A549 (cell line): ENCODE measurements around the gene IZUMO4. TPM values are rescaled to one million over a fixed set of nuclear protein-coding genes. Genes with fewer than 3 reads are reported as not detected.

ENCODE experiments used
- ATAC-seq, 2 experiments: fragments of 200-7000 bp in 1 of 2; fragments of >200 bp in 1 of 2; cut with Nextera tagmentation in 1 of 2; cut with Tn5 transposase in 1 of 2; 3 replicates each; pipeline versions ENCODE4 v1.8.0 to v1.9.1; 2018 to 2020; ENCODE audit warnings: mild to moderate bottlenecking in 1 of 2, moderate library complexity in 1 of 2
- CTCF ChIA-PET: fragments of 300-600 bp; sonication (Branson Sonifier 250); formaldehyde crosslinking; extraction: SDS; loops from one replicate; lab custom pipeline; 2021; ENCODE audit warnings: antibody characterized with exemption, inconsistent platforms; lab: Yijun Ruan, JAX
- POLR2A ChIA-PET: fragments of 350-600 bp; formaldehyde crosslinking; extraction: SDS; loops from one replicate; lab custom pipeline; 2021; ENCODE audit warnings: antibody characterized with exemption, inconsistent platforms; lab: Yijun Ruan, JAX
- DNase-seq, 2 experiments: peaks; one replicate each; pipeline versions ENCODE4 v3.0.0 to v3.0.0-alpha.2; 2011 to 2016; ENCODE audit warnings: low read depth in 1 of 2, low spot score in 1 of 2
- FAIRE-seq: peaks from 2 replicates; lab custom pipeline; 2011; peaks lifted over from hg19 to GRCh38; lab: Jason Lieb, UNC
- H3K27ac ChIP-seq, 2 experiments: fragments of >200 bp; sonication (Bioruptor Twin); formaldehyde crosslinking; 3 replicates each; pipeline ENCODE4 v1.5.1; 2016 to 2017
- H3K4me1 ChIP-seq: fragments of >200 bp; sonication (Bioruptor Twin); formaldehyde crosslinking; 3 replicates; pipeline ENCODE4 v1.6.1; 2016
- H3K4me2 ChIP-seq: fragments of >200 bp; sonication (Bioruptor Twin); formaldehyde crosslinking; 3 replicates; pipeline ENCODE4 v1.6.1; 2016
- H3K4me3 ChIP-seq: fragments of >200 bp; sonication (Bioruptor Twin); formaldehyde crosslinking; 3 replicates; pipeline ENCODE4 v1.5.1; 2016
- H3K9me3 ChIP-seq: fragments of >200 bp; sonication (Bioruptor Twin); formaldehyde crosslinking; 3 replicates; pipeline ENCODE4 v1.6.1; 2016
- BHLHE40 ChIP-seq: IDR thresholded peaks from 2 replicates; pipeline ENCODE4 v1.6.1; 2012; ENCODE audit warnings: low read depth, low read length, inconsistent platforms
- CBX2 ChIP-seq: fragments of 200-600 bp; sonication (generic); IDR thresholded peaks from 2 replicates; pipeline ENCODE4 v1.6.1; 2016; ENCODE audit warnings: low read depth, mild to moderate bottlenecking, borderline replicate concordance
- CEBPB ChIP-seq, 2 experiments: fragments of >200 bp in 1 of 2; sonication (Bioruptor Twin) in 1 of 2; formaldehyde crosslinking in 1 of 2; IDR thresholded peaks; 2 replicates each; pipeline ENCODE4 v1.6.1; 2012 to 2016
- CHD2 ChIP-seq: fragments of 150-350 bp; IDR thresholded peaks from 2 replicates; pipeline ENCODE4 v1.6.1; 2014; ENCODE audit warnings: low read length; ENCODE audit not compliant: partially characterized antibody
- CTCF ChIP-seq: fragments of >200 bp; sonication (Bioruptor Twin); formaldehyde crosslinking; IDR thresholded peaks from 3 replicates; pipeline ENCODE4 v1.5.1; 2016
- ELK1 ChIP-seq: fragments of 150-350 bp; IDR thresholded peaks from 2 replicates; pipeline ENCODE4 v1.6.1; 2014; ENCODE audit warnings: low read depth, mild to moderate bottlenecking, low read length
- EP300 ChIP-seq, 2 experiments: fragments of >200 bp; sonication (Bioruptor Twin); formaldehyde crosslinking; IDR thresholded peaks; 2 replicates in 1 of 2; 3 replicates in 1 of 2; pipeline ENCODE4 v1.6.1; 2016 to 2017
- HOXB13 ChIP-seq: fragments of 250-450 bp; sonication (Bioruptor Pico); IDR thresholded peaks from 2 replicates; pipeline ENCODE4 v1.5.0; 2020; ENCODE audit warnings: low read depth, mild to moderate bottlenecking, moderate library complexity
- HOXB5 ChIP-seq: fragments of 250-450 bp; sonication (Bioruptor Pico); IDR thresholded peaks from 2 replicates; pipeline ENCODE4 v1.5.0; 2020; ENCODE audit warnings: mild to moderate bottlenecking, moderate library complexity
- MAFK ChIP-seq: fragments of 450-650 bp; IDR thresholded peaks from 2 replicates; pipeline ENCODE4 v1.6.1; 2014; ENCODE audit not compliant: partially characterized antibody
- MAX ChIP-seq: IDR thresholded peaks from 2 replicates; pipeline ENCODE4 v1.6.1; 2012
- NFE2L2 ChIP-seq: fragments of 150-350 bp; conservative IDR thresholded peaks from 2 replicates; pipeline ENCODE4 v1.6.1; 2014; ENCODE audit warnings: low read length
- NR3C1 ChIP-seq: fragments of >200 bp; sonication (Bioruptor Twin); formaldehyde crosslinking; IDR thresholded peaks from 3 replicates; pipeline ENCODE4 v1.6.1; 2017
- PBX3 ChIP-seq: IDR thresholded peaks from 2 replicates; pipeline ENCODE4 v1.6.1; 2012
- POLR2AphosphoS2 ChIP-seq: conservative IDR thresholded peaks from 2 replicates; pipeline ENCODE4 v1.6.1; 2012; ENCODE audit warnings: low read length, improper control_type of control experiment, inconsistent platforms
- RARB ChIP-seq: fragments of 250-450 bp; sonication (Bioruptor Pico); IDR thresholded peaks from 2 replicates; pipeline ENCODE4 v1.8.0; 2021; ENCODE audit warnings: mild to moderate bottlenecking, moderate library complexity
- RFX5 ChIP-seq: fragments of 450-650 bp; IDR thresholded peaks from 2 replicates; pipeline ENCODE4 v1.7.1; 2014; ENCODE audit warnings: antibody characterized with exemption, mild to moderate bottlenecking, moderate library complexity
- RNF2 ChIP-seq: fragments of 200-600 bp; sonication (generic); IDR thresholded peaks from 2 replicates; pipeline ENCODE4 v1.6.1; 2016; ENCODE audit warnings: low read depth, mild to moderate bottlenecking, antibody characterized with exemption, moderate library complexity, borderline replicate concordance
- TFCP2L1 ChIP-seq: fragments of 250-450 bp; sonication (Bioruptor Pico); IDR thresholded peaks from 2 replicates; pipeline ENCODE4 v1.5.0; 2021; ENCODE audit warnings: mild to moderate bottlenecking
- USF2 ChIP-seq: fragments of 450-650 bp; IDR thresholded peaks from 2 replicates; pipeline ENCODE4 v1.6.1; 2014; ENCODE audit warnings: antibody characterized with exemption
- WGBS: methylation state at CpG from one replicate; pipeline ENCODE4 v1.1.6; 2017; ENCODE audit errors: missing lambda C conversion rate; 5-methylcytosine and 5-hydroxymethylcytosine counted together
- polyA plus RNA-seq, 4 experiments: library from polyadenylated mRNA; depleted of rRNA in 3 of 4; stranded (reverse); fragments of >200 nt; fragmentation: RNase III in 1 of 4; extraction: RNeasy Plus Mini Kit Qiagen cat#74134 plus additional on column Dnase treatment in 1 of 4; gene quantifications; 2 replicates in 3 of 4; 3 replicates in 1 of 4; pipeline ENCODE4 v1.2.3, GENCODE V29; 2011 to 2017

The IZUMO4 gene
- polyA plus RNA-seq, 2 of the 4 experiments (the other 2 are of a cell fraction) = 0.36 to 1.0 TPM

GRCh38 chr19:2081873-2082810 lies 14.6 kb upstream of the IZUMO4 start:
- CTCF ChIA-PET = interaction anchor here (1.5 to 1.7 kb wide), 2 partner anchors 12 to 62 kb away, joined by 5 to 8 read pairs; no protein-coding TSS in a partner anchor
- 93% methylated on average over 20 of the region's 30 CpGs for WGBS

GRCh38 chr19:2083174-2083854 lies 13.4 kb upstream of the IZUMO4 start:
- no peak for ATAC-seq
- H3K4me2 ChIP-seq = no peak overlapping the region
- H3K4me1 ChIP-seq = peaks cover 8% of the 10 kb centered on the region; the same call in 2 of the 3 replicates
- no peak overlapping the region for H3K27ac ChIP-seq
- no peak overlapping the region for H3K4me3 ChIP-seq
- H3K9me3 ChIP-seq = no peaks in the 10 kb centered on the region
- CTCF ChIA-PET = interaction anchor here (0.9 to 1.7 kb wide), 3 partner anchors 13 to 154 kb away, joined by 3 to 8 read pairs (median 5); no protein-coding TSS in a partner anchor
- no peak for TF ChIP-seq EP300 (IDR thresholded peaks at IDR 0.05)
- TF ChIP-seq MAX = no peak
- TF ChIP-seq RFX5 = no peak
- no peak for TF ChIP-seq RNF2
- POLR2A ChIA-PET = no interaction called here
- FAIRE-seq = no peak
- WGBS = 95% methylated on average over 12 of the region's 20 CpGs
- DNase-seq = no peak

More at GRCh38 chr19:2081873-2082810, 14.6 kb upstream of the IZUMO4 start:
- FAIRE-seq = no peak
- no peak overlapping the region for H3K27ac ChIP-seq
- TF ChIP-seq POLR2AphosphoS2 = no peak
- H3K9me3 ChIP-seq = no peaks in the 10 kb centered on the region
- no peak for DNase-seq
- no peak overlapping the region for H3K4me3 ChIP-seq
- no peak overlapping the region for H3K4me2 ChIP-seq
- POLR2A ChIA-PET = no interaction called here
- ATAC-seq = no peak
- H3K4me1 ChIP-seq = peaks cover under 1% of the 10 kb centered on the region; the same call in 2 of the 3 replicates

- DNase-seq = no peak
- TF ChIP-seq HOXB5 (CRISPR knock-in tag) = no peak
- TF ChIP-seq POLR2AphosphoS2 = no peak
- TF ChIP-seq RARB = no peak
- TF ChIP-seq CHD2 = no peak
- no peak for TF ChIP-seq NFE2L2
- TF ChIP-seq RNF2 = no peak
- TF ChIP-seq PBX3 = no peak
- TF ChIP-seq USF2 = no peak
- no peak for TF ChIP-seq NR3C1
- TF ChIP-seq CBX2 = no peak
- TF ChIP-seq MAFK = no peak
- no peak for TF ChIP-seq ELK1
- TF ChIP-seq CTCF = no peak
- no peak for TF ChIP-seq TFCP2L1 (CRISPR knock-in tag)
- no peak for TF ChIP-seq HOXB13 (CRISPR knock-in tag)
- no peak for TF ChIP-seq BHLHE40
- TF ChIP-seq CEBPB (IDR thresholded peaks at IDR 0.05) = no peak
- TF ChIP-seq, all 56 proteins: peak for 0
- Histone ChIP-seq H3K9me3 (no peaks in the 10 kb centered on the region), H3K27ac (no peak overlapping the region), H3K4me1 (peaks cover 8% of the 10 kb centered on the region; the same call in 2 of the 3 replicates), H3K4me3 (no peak overlapping the region), H3K4me2 (no peak overlapping the region)
- 89% methylated on average over 24 of the region's 28 CpGs for WGBS
- no peak for FAIRE-seq
- ATAC-seq = no peak
- ChIA-PET CTCF (interaction anchor here (0.6 kb wide), 1 partner anchor 65 kb away, joined by 4 read pairs; no protein-coding TSS in a partner anchor), POLR2A (no interaction called here)
Measured at GRCh38 chr19:2084993-2085720, 11.6 kb upstream of the IZUMO4 start.
